CD4-positive, alpha-beta T cell treated with Interleukin-6 for 4 hours (primary cell): ENCODE data around the gene SIAH2.

Experiments
- DNase-seq: peaks from one replicate; pipeline ENCODE4 v3.0.0-alpha.2; 2020; ENCODE audit warnings: mixed read lengths

The SIAH2 gene

DNA sequence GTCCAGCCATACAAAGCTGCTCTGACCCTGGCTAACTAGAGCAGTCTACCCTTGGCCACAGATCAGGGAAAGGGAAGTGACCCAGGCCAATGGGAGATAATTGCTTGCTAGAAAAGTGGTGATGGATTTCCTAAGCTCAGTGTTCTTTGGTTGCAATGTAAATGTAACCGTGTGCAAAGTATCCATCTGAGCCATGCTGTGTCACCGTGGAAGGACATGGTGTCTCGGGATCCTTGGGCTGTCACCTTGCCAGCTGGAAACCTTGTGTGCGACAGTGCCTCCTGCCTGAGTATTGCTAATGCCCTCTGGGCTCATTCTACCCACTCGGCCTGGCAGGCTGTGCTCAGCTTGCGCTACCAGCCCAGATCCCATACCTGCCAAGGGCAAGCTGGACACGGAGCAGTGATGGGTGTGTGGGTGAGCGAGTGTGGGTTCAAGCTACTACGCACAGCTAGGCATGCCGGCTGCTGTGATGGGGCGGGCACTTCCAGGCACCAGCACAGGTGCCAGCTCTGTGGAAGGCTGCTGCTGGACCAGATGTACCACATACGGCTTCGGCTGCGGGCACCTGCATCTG, 10.7 kb upstream of the SIAH2 start:
- no peak for DNase-seq

DNA sequence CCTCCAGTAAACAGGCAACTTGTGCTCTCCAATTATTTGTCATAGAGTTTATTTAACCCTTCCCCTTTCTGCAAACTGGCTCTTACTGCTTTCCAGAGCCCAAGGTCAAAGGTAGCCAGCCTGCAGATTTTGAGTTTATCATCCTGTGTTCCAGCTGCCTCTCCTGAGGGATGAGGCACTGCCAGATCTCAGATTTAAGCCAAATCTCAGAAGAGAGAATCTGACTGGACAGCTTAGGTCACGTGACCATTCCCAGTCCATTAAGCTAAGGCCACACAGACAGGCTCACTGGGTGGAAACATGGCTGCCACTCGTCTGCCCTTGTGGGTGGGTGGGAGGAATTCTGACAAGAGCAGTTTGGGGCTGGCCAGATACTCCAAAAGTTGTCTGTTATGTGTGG, 8.6 kb upstream of the SIAH2 start:
- no peak for DNase-seq

DNA sequence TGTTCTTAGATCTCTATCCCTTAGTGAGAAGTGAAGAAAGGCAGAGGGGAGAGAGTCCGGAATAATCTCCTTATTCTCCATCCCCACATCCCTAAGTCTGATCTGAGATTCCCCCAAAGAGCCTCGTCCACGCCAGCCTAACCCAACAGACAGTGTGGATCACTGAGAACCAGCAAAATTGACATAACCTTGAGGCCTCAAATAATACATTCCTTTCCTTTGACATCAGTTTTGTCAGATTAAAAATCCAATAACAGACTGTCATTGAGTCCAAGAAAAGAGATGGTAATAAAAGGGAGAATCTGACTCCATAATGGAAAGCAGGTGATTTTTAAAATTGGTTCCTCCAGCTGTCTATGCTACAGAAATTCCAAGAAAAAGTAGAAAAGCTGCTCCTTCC, 7.7 kb upstream of the SIAH2 start:
- DNase-seq, result no peak

DNA sequence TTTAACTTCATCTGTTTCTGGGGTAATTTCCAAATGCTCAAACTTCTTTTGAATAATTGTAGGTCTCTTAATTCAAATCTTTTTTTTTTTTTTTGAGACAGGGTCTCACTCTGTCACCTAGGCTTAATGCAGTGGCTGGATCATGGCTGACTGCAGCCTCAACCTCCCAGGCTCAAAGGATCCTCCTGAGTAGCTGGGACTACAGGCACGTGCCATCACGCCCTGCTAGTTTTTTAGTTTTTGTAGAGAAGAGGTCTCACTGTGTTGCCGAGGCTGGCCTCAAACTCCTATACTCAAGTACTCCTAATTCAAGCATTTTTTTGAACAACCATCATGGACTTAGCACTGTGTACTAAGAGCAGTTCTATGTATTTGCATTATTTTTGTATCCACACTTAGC, 3.8 kb upstream of the SIAH2 start:
- no peak for DNase-seq

DNA sequence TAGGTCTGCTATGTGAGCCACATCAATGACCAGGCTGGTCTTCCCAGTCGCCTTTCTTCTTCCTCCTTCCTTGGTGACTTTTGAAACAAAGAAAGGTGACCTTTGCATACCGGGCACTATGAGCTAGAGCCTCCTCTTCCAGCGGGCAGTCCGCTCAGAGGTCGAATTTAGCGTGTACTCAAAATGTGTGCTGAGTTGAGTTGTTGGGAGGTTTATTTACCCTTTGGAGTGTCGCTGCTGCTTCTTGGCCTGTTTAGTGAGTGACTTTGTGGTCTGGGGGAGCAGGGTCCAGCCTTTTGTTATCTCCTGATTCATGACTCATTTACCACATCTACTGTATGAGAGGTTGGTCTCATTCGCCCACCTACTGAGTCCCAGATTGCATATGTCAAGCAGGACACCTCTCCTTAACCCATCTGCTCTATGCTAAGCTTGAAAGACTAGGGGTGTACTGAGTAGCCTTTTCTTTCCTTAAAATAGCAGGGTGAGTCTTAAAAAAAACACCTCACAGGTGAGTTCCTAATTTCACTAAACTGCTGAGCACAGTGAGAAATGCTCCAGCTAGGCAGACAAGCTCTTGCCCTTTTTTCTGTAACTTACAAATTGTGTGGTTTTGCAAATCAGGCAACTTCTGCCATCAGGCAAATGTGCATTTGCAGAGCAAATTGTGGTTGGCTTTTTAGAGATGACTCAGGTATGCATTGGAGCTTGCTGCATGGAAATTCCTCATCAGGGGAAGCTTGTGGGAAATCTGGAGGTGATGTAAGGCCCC, 3.2 kb upstream of the SIAH2 start:
- no peak for DNase-seq

DNA sequence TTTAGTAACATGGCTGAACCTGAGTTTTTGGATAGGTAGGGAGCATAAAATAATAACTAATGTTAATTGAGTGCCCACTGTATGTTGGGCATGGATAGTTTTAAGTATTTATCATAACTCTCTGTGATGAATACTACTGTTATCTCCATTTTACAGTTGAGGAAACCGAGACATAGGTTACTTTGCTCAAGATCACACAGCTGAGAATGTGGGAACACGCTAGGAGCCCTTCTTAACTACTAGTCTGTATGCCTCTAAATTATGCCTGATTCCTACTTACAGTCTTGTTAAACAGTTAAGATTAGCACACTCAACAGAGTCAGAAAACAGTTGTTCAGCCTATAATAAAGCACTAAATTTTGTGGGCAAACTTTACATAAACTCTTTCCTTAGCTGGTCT, 2.0 kb upstream of the SIAH2 start:
- DNase-seq, result no peak

DNA sequence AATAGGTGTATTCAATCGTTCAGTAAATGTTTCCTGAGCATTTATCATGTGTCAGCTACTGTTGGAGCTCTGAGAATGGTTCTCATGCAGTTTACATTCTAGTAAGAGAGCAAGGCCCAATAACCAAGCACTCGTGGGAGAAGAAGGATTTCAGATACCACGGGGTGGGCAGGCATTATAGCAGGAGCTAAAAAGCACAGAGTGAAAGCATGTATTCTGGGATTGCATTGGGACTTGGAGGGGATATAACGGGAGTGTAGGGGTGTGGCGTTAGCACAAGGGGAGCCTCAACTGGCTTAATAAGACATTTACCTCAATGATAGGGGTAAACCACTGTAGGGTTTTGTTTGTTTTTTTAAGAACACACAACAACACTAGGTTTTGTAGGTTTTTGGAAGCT, 1.6 kb upstream of the SIAH2 start:
- DNase-seq, result no peak

DNA sequence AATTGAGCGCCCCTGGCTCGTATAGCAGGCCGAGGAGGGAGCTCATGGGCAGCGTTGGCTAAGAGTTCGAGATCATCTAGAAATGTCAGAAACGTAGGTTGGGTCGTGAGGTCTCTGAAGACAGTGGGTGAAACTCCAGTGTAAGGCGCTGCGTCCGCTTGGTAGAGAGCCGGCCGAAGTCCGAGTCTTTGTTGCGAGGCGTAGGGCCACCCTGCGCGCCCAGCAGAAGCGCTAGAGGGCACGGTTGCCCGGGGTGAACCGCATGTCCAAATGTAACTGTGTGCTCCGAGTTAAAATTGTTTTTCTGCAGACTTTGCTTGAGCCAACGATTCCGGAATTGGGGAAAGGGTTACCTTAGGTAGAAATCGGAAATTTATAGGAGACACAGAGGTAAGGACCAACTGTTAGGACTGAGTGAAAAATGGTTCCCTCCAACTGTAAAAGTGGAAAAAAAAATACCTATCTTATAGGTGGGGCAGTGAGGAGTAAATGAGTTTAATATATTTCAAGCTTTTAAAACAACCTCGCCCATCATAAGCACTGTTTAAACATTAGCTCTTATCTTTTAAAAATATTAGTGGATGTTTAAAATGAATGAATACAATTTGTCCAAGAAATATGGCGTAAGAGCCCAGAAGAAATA, 993 bp upstream of the SIAH2 start:
- peak; percentile 59 for DNase-seq

DNA sequence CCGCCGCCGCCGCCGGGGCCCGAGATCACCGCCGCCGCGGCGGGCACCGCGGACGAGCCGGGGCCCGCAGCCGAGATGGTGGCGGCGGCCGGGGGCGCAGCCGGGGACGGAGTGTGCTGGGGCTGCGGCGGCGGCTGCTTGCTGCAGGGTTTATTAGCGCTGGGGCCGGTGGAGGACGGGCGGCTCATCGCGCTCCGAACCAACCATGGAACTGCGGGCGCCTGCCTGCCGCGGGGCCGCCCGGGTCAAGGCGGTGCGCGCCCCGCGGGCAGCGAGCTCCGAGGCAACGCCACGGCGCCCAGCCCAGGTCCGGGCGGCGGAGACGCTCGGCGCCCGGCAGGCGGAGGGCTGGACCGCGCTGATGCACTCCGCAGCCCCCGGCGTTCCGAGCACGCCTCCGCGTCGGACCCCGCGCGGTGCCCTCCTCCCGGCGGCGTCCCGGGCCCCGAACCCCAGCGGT, 277 bp downstream of the SIAH2 start:
- no peak for DNase-seq

DNA sequence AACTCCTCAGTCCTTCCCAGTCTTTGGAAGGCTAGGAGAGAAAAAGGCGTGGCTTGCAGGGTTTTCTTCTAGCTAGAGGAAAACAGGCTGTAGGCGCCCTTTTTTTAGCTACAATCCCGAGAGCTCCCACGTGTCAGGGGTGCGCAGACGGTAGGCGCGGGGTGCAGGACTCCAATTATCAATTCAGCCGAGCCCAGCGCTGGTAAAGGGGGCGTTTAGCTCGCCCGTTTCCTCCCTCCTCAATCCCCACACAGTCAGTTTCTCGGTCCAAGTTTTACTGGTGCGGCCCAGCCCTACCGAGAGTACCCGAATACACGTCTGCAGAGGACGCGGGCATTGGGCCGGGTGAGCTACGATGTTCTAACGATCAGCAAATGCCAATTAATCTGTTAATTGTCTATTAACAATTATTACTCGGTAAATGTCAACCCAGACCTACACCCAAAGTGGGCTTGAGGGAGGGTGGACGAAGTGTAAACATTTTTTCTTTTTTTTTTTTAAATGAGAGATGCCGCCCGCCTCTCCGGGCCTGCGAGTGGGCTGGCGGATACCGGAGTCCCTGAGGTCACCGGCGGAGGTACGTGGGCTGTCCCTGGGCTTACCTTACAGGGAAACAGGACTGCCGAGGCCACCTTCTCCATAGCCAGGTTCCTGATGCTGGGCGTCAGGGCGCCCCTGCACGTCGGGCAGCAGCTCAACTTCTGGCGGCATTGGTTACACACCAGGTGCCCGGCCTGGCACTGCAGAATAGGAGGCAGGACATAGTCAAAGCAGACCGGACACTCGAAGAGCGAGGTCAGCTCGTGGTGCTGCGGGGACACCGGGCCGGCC, 923 bp downstream of the SIAH2 start:
- DNase-seq, result peak; percentile 43

DNA sequence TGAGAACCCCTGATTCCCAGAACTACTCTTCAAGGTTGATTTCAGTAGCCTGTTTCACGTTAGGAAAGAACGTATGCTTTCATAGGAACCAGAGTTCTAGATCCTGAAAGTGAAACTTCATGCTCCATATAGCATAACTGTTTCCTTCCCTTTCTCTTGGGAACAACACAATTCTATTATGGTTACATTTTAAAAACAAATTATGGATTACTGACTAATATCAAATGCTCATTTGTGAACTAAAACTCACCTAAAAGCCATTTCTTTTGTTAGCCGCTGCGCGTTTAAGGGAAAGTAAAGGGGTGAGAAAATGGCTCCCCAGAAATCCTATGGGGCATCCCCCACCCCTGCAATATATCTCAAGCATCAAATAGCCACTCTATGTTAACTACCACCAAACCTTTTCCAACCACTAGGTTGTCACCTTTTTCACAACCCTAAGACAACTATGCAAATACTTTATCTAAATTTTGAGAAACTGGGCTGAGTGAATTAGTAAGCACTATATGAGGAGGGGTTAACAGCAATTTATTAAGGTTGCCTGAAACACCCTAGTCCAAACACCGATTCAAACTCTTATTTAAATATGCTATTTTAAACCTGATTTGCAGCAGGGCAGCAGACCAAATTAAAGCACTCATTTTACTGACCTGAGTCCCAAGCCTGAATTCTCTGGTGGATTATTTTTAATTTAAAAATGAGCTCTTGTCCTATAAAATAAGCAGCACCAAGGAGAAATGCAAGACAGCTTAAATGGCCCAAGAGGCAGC, 2.4 kb downstream of the SIAH2 start:
- no peak for DNase-seq

DNA sequence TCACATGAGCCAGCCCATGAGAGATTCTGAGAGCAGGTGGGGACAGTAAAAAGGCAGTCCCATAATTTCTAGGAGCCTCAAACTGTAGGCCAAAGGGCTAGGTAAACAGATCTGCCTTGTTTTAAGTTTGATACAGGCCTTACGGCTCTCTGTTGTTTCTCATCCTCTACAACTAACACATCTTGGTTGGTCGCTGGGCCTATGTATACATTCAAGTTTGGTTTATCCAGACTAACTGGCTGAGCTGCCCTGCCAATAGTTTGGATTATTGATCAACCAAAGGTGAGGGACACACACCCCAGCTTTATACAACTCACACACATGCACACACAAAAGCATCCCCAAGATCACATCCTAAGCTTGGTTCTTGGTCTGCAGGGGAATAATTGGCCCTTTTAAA, 3.0 kb downstream of the SIAH2 start:
- DNase-seq, result no peak

DNA sequence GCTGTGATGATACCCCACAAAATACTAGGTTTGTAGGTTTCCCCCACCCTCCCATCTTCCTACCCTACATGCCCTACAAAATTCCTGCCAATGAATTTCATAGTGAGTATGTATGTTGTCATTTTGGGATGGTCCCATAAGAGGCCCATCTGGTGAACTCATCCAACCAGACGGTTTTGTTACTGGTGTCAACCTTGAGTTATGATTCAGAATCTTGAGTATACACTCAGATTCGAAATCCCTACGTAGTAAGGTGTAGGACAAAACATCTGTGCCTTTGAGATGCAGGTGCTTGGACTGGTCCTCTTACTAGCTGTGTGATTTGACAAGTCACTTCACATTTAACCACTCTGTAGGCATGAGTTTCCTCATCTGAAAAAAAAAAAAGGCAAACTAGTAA, 3.6 kb downstream of the SIAH2 start:
- no peak for DNase-seq

DNA sequence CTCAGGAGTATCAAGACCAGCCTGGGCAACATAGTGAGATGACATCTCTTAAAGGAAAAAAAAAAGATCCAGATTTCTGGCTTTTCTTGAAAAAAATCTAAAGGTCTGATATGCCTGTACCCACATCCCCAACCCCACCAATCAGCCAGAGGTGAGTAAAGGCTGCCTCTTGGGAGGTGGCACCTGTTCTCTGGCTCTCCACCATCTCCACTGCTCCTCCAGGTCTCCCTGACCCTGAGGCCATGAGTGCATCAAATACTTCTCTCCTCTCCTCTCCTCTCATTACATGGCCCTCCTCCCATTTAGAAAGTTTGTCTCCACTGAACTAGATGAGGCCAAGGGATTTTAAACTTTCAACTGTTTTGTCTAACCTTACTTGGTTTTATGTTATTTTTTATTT, 5.2 kb downstream of the SIAH2 start:
- DNase-seq, result no peak

DNA sequence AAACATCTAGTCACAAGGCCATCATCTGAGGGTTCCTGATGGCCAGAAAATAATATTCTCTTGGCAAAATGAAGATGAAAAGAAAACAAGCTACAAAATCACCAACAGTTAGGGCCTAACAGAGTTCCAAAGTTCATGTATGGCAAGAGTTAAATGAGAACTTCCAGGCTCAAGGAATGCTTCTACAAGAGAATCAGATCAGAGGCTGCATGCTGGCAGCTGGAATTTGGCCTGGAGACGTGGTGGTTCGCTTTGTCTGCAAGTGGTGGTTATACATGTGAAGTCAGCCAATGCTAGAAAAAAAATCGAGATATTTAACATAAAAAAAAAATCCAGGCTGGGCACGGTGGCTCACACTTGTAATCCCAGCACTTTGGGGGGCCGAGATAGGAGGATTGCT, 5.6 kb downstream of the SIAH2 start:
- no peak for DNase-seq

DNA sequence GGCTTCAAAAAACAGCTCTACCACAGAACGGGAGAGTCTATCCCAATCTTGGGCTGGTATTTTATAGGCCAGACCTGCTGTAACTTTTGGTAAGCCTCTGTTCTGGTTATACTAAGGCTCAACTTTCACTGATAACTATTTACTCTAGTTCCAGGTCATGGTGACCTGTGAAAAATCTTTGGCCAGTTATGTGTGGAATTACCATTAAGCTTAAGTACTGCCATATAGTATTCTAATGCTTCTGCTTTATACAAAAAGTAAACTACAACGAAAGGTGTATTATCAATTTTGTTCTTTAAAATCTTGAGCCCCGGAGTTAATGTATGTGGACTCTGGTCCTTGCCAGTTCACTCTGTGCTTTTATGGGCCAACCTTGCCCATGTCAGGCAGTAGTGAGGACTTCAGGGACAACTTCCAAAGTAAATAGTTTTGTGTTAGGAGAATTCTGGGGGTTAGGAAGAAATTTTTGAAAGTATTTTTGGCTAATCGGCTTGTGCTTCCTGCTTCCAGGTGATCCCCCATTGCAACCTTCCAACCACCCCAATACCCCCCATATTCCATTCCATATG, 6.4 kb downstream of the SIAH2 start:
- no peak for DNase-seq

DNA sequence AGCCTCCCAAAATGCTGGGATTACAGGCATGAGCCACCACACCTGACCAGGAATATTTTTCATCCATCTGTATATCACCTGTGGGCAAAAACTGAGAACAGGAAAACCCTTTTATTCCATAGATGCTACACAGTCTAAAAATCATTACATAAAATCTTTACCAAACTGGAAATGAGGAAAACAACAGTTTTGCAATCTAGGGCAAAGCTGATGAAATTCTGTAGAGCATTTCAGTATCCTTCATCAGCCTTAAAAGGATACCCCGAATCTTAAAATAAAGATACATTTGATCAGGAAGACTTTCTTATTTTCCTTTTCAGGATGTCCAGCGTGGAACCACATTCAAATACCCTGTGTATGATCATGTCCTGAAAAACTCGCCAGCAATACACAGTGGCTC, 7.1 kb downstream of the SIAH2 start:
- no peak for DNase-seq

DNA sequence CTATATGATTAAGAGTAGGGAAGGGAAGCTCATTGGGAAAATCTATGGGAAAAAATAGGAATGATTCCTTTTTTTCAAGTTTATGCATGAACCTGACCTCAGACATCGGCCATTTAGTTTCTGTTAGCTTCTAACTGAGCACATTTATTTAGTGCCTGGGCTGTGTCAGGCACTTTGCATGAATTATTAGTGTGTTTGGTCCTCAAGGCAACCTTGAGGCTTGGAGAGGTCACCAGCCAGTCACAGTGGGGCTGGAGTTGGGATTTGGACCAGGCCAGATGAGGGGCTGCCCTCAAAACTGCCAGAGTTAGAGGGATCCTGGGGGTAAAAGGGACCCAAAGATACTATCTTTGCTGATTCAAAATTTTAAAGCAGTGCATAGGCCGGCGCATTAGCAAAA, 8.1 kb downstream of the SIAH2 start:
- no peak for DNase-seq

DNA sequence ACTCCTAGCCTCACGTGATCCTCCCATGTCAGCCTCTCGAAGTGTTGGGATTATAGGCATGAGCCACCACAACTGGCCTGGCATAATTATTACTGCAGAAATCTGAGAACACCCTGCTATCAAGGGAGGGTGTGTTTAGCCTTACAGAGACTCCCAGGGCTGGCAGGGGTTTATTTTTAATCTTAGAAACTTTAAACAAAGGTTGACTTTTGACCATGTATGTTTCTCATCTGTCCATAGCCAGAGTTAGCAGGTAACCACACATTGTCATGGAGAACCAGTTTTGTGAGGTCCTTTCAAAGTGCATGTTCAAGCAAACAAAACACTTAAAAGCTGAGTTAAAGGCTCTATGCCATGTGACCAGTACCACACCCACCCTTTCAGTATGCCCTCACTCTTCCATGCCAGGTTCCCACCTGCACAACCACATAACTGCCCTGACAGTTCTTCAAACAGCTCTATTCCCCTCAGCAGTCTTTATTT, 11.1 kb downstream of the SIAH2 start:
- DNase-seq, result no peak

DNA sequence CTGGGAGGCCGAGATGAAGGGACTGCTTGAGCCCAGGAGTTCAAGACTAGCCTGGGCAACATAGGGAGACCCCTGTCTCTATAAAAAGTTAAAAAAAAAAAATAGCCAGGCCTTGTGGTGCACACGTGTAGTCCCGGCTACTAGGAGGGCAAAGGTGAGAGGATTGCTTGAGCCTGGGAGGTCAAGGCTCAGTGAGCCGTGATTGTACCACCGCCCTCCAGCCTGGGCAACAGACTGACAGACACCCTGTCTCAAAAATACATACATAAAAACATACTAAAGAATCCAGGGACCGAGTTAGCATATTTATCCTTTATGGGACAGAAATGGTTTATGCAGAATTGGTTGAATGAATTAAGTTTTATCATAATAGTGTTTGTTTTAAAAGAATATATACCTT, 13.7 kb downstream of the SIAH2 start:
- DNase-seq, result no peak

DNA sequence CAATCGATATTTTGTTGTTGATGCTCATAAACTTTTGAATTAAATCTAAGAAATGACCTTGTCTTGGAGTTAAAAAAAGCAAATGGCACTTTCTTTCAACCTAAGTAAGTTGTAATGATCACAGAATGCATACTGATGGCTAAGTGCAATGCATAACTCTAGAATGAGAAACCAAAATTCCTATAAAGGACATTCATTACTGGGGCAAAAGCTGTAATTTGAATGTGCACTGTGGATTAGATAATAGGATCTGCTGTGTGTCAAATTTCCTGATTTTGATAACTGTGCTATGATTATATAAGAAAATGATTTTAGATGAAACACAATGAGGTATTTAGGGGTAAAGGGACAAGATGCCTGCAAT, 14.3 kb downstream of the SIAH2 start:
- no peak for DNase-seq
